Measurements from ENCODE around the gene C6orf132.

Gene C6orf132

DNA sequence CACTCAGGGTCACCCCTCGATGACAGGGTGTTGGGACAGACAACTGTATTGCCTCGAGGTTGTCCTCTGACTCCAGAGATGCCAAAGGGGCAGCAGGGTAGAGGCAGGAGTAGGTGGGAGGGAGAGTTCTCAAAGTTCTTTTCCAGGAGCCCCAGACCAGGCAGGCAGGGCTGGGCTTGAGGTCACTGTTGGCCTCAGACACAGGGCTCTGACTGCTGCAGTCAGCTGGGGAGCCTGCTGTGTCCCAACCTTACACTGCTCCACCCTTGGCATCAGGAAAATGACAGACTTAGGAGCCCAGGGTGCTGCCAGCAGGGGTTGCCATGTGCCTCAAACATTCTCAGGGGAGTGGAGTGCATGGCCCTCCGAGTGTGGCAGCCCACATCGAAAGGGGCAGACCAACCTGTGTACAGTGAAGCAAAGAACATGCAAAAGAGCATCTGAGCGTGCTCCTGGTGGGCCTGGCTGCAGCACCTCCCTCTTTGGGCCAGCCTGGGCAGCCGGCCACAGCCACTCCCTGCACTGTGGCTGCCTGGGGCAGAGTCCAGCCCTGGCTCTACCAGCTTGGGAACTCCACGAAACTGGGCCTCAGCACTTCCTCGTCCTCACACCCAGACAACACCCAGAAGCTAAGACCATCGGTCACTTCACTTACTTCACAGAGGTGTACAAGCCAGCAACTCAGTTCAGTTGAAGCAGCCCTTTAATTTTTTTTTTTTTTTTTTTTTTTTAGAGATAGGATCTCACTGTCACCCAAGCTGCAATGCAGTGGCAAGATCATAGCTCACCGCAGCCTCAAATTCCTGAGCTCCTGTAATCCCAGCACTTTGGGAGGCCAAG lies 24.0 kb downstream of the C6orf132 start:
- TF ChIP-seq, protein P1, sequence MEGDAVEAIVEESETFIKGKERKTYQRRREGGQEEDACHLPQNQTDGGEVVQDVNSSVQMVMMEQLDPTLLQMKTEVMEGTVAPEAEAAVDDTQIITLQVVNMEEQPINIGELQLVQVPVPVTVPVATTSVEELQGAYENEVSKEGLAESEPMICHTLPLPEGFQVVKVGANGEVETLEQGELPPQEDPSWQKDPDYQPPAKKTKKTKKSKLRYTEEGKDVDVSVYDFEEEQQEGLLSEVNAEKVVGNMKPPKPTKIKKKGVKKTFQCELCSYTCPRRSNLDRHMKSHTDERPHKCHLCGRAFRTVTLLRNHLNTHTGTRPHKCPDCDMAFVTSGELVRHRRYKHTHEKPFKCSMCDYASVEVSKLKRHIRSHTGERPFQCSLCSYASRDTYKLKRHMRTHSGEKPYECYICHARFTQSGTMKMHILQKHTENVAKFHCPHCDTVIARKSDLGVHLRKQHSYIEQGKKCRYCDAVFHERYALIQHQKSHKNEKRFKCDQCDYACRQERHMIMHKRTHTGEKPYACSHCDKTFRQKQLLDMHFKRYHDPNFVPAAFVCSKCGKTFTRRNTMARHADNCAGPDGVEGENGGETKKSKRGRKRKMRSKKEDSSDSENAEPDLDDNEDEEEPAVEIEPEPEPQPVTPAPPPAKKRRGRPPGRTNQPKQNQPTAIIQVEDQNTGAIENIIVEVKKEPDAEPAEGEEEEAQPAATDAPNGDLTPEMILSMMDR (IDR thresholded peaks at IDR 0.05; ENCODE audit: low read depth, low read length, missing control alignments): no peak

DNA sequence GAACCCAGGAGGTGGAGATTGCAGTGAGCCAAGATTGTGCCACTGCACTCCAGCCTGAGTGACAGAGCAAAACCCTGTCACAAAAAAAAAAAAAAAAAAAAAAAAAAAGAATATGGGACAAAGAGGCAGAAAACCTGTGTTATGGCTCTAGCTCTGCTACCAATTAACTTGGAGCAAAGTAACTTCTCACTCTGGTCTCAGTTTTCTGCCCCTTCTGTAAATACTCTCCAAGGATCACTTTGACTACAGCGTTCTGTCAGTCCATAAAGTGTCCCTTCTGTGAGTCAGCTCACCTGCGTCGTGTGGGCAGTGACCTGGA lies 24.6 kb downstream of the C6orf132 start:
- H3K4me3 ChIP-seq (ENCODE audit: low read depth, low read length): no peak overlapping the region
- TF ChIP-seq, protein P1 (IDR thresholded peaks at IDR 0.05; ENCODE audit: low read depth, low read length, missing control alignments): no peak
- no peak for DNase-seq (ENCODE audit: low read depth)

More for the DNA sequence above, 24.0 kb downstream of the C6orf132 start:
- DNase-seq (ENCODE audit: low read depth): no peak
- no peak overlapping the region for H3K4me3 ChIP-seq (ENCODE audit: low read depth, low read length)

DNA sequence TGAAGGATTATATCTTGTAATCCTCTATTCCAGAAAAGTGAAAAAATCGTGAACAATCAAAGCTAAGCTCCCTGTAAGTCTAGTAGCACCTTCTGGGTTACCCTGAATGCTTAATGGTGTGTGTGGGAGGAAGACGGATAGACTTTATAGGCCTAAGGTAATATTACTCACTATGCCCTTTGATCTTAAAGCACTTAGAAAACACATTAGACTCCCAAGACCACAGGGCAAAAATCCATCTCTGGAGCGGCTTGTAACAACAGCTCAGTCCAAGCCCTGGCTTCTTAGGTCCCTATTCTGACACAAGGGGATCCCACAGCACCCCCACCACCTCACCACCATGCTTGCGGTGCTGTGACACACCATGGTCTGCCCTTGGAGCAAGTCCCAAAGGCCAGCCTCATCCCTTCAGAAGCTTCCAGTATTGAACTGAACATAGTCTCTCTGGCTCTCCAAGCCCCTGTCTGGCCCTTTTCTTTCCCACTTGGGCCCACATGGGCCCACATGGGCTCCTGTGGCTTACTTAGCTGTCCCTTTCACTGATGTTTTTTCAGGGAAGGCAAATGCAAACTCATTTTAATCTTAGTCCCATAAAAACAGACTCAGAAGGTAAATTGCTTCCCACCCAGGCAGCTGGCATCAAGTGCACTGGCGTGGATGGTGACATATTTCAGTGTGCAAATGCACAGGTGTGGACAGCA lies 28.3 kb downstream of the C6orf132 start:
- H3K4me3 ChIP-seq (ENCODE audit: low read depth, low read length): no peak overlapping the region
- TF ChIP-seq, protein P1 (IDR thresholded peaks at IDR 0.05; ENCODE audit: low read depth, low read length, missing control alignments): no peak
- no peak for DNase-seq (ENCODE audit: low read depth)

DNA sequence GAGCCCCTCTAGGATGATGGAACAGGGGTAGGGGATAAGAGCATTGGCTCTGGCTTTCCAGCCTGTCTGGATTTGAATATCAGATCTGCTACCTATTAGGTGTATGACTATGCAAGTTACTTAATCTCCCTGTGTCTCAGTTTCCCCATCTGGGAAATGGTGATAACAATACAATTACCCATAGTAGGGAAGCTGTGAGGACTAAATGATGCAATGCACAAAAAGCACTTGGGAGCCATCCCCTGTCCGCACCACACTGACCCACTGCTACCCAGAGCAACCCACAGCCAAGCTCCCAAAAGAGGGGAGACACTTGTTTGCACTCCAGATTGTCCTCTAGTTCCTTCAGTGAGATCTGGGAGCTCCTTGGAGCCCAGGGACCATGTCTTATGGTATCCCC lies 30.1 kb downstream of the C6orf132 start:
- DNase-seq (ENCODE audit: low read depth): no peak
- TF ChIP-seq, protein P1 (IDR thresholded peaks at IDR 0.05; ENCODE audit: low read depth, low read length, missing control alignments): no peak
- no peak overlapping the region for H3K4me3 ChIP-seq (ENCODE audit: low read depth, low read length)

DNA sequence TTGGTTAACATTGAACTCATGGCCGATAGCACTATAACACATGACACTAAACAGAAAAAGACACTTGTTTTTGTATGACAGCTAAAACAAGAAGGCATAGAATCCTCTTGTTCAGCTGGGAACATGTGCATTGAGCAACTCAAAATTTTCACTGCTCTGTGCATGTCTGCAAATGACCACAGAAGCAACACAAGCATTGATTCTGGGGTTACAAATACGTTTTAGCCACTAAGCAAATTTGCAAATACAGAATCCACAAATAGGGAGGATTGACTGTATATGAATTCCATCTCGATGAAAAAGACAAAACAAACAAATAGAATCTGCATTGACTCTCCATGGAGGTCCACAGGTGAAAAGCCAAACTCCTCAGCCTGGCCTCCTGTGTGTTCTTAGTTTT lies 31.7 kb downstream of the C6orf132 start:
- H3K4me3 ChIP-seq (ENCODE audit: low read depth, low read length): no peak overlapping the region
- TF ChIP-seq, protein P1 (IDR thresholded peaks at IDR 0.05; ENCODE audit: low read depth, low read length, missing control alignments): no peak
- no peak for DNase-seq (ENCODE audit: low read depth)

DNA sequence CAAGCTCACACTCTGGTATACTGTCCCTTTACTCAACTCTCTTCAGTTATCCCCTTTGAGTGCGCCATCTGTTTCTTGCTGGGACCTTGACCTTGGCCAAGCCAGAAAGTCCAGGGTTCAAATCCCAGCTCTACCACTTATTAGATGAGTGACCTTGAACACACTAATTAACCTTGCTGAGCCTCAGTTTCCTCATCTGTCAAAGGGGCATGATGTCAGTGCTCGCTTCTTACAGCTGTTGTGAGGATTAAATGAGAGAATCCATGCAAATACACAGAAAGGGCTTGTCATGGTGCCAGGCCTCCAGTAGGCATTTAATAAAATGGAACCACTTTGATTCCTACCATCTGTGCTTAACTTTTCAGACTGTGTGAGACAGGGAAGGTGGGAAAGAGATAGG lies 34.3 kb downstream of the C6orf132 start:
- H3K4me3 ChIP-seq (ENCODE audit: low read depth, low read length): no peak overlapping the region
- TF ChIP-seq, protein P1 (IDR thresholded peaks at IDR 0.05; ENCODE audit: low read depth, low read length, missing control alignments): no peak
- DNase-seq (ENCODE audit: low read depth): no peak
